ENCODE data around the gene CARTPT. TPM values are rescaled to one million over a fixed set of nuclear protein-coding genes. Genes with fewer than 3 reads are reported as not detected.

The CARTPT gene
- total RNA-seq, 1 donor from 2014 or later = not detected

DNA sequence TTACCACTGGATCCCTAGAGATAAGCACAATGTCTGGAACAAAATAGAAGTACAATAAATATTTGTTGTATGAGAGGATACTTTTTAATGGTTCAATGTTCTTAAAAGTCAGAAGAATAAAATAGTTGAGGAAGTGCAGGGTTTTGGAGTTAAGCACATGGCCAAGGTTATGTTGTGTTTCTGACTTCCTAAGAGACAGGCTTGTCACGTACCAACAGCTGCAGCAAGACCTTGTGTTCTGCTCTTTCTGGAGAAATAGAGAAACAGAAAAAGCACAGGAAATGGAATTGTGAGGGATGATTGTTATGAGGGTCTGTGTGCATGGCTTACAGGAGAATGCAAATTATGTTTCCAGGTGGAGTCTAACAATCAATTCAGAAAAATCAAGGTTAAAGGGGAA lies 12.9 kb downstream of the CARTPT start:
- intact Hi-C loops (cut with DNase I) = no loop called here
- no peak for DNase-seq (ENCODE audit: low spot score)

- intact Hi-C loops (cut with DNase I) = no loop called here
- no peak for DNase-seq (ENCODE audit: low spot score)
Measured at GRCh38 chr5:71734141-71734540, 15.1 kb downstream of the CARTPT start.

- DNase-seq (ENCODE audit: low spot score) = no peak
- intact Hi-C loops (cut with DNase I) = no loop called here
Measured at GRCh38 chr5:71737931-71738539, 19.0 kb downstream of the CARTPT start.

- no peak for DNase-seq (ENCODE audit: low spot score)
- intact Hi-C loops (cut with DNase I) = no loop called here
Measured at GRCh38 chr5:71738662-71739361, 19.7 kb downstream of the CARTPT start.

DNA sequence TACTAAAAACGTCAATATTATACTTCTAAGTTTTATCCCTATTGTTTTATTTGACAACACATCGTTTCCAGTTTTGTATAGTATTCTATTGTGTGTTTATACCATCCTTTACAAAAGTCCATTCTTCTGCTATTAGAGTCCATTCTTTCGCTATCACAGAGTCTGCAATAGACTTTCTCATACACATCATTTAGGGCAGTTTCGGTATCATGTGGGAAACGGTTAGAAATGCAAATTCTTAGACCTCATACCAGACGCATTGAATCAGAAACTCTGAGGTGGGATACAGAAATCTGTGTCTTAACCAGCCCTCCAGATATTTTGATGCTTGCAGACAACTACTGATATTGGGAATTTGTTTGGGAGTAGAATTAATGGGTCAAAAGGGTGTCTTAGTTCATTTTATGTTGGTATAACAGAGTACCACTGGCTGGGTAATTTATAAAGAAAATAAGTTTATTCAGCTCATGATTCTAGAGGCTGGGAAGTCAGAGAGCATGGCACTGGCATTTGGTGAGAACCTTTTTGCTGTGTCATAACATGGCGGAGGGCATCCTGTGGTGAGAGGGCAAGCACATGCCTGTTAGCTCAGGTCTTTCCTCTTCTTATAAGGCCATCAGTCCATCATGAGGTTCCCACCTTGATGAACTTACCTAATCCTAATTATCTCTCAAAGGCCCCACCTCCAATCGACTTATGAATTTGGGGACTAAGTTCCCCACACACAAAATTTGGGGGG lies 21.1 kb downstream of the CARTPT start:
- DNase-seq (ENCODE audit: low spot score) = no peak
- intact Hi-C loops (cut with DNase I) = no loop called here

DNA sequence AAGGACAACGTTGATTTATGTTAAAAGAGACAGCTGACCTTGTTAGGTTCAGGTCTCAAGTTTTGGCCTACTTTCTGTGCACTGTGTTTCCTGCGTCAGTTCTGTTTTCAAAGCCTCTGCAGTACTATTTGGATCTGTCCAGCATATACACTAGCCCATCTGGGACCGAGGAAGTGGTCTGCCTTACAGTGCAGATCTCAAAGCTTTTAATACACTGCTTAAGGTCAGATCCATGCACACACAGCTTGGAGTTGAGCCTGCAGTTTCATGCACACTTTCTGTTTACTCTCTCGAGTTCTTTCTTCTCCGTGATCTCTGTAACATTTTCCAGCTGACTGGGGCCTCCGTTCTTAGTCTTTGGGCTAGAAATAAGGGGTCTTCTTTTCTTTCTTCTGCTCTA lies 24.1 kb downstream of the CARTPT start:
- intact Hi-C loops (cut with DNase I) = no loop called here
- no peak for DNase-seq (ENCODE audit: low spot score)

DNA sequence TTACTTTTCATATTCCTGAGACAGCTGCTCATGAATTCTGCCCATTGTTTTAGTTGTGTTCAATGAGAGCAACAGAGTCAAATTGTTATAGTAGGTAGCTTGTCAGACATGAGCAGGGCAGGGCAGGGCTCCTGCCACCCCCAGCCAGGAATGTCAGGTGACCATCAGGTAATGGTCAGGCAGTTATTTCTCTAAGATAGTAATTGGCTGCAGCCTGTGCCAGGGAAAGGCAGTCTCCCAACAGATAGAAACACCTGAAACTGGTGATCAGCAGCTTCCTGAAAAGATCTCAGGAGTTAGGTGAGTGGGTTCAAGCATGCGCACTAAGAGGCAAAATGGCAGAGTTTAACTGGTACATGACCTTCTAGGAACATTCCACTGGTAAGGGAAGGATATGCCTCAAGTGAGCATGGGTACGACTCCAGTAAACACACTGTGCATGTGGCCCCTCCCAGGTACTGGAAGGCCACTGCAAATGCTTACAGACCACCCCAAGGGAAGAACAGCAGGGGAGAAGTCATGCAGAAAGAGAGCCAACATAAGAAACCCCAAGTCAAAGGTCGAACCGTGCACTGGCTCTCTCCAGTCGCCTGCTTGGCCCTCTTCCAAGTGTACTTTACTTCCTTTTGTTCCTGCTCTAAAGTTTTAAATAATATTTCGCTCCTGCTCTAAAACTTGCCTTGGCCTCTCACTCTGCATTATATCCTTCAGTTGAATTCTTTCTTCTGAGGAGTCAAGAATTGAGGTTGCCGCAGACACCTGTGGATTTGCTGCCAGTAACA lies 25.1 kb downstream of the CARTPT start:
- DNase-seq (ENCODE audit: low spot score) = no peak
- intact Hi-C loops (cut with DNase I) = no loop called here

GRCh38 chr5:71747182-71747581 lies 28.1 kb downstream of the CARTPT start:
- intact Hi-C loops (cut with DNase I) = no loop called here
- no peak for DNase-seq (ENCODE audit: low spot score)

GRCh38 chr5:71748360-71748759 lies 29.3 kb downstream of the CARTPT start:
- no peak for DNase-seq (ENCODE audit: low spot score)
- intact Hi-C loops (cut with DNase I) = no loop called here

GRCh38 chr5:71751422-71751821 lies 32.3 kb downstream of the CARTPT start:
- DNase-seq (ENCODE audit: low spot score) = no peak
- intact Hi-C loops (cut with DNase I) = no loop called here

- intact Hi-C loops (cut with DNase I) = no loop called here
- DNase-seq (ENCODE audit: low spot score) = no peak
Measured at GRCh38 chr5:71752441-71753190, 33.5 kb downstream of the CARTPT start.

DNA sequence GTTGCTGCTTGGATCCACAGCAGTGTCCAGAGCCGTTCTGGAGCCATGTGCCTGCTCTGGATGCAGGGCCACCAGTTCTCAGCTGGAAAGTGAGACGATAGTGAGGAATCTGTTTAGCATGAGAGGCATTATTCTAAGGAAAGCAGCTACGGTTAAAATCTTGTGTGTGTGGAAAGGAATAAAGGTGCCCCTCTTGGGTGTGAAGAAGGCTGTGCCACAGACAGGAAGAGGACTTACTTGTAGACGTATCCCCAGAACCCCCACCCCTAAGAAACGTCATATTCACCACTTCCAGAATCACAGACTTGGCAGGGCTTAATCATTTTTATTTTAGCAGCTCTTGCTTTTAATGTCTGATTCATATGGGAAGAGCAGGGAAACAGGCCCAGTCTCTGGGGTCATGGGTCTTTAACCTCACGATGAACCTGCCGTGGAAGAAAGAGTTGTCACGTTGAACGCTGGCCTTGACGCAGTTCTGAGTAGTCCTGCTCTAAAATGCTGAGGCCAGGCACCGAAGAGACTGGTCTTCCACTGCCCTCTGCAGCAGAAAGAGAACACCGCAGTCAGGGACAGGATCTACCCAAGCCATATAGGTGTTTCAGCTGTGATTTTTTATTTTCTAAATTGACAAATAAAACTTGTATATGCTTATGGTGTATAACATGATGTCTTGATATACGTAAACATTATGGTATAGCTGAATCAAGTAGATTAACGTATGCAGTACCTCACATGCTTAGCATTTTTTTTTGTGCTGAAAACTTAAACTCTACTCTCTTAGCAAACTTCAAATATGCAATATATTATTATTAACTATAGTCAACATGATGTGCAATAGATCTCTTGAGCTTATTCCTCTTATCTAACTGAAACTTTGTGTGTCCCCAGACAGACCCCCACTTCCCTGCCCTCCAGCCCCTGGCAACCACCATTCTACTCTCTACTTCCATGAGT lies 38.8 kb downstream of the CARTPT start:
- intact Hi-C loops (cut with DNase I) = loop anchor here (5.0 kb wide), 2 partner anchors 186 to 281 kb away; no protein-coding TSS in a partner anchor
- DNase-seq (ENCODE audit: low spot score) = no peak

DNA sequence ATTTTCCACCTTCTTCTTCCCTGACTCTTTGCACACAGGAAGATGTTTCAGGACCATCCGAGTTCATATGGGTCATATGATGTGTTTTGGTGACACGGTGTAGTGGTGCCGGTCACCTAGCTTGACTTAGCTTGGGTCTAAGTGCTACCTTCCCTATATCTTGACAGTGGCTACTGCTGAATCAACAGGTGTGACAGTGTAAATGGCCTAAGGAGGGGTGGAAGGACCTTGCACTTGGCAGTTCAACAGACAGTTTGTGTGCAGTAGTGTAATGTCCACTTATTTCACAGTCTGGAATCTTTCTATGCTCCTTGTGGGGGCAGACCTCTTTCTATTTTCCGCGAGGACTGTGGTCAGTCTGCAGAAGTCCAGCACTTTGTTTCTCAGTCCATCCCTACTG lies 43.8 kb downstream of the CARTPT start:
- intact Hi-C loops (cut with DNase I) = no loop called here
- no peak for DNase-seq (ENCODE audit: low spot score)

GRCh38 chr5:71767661-71768060 lies 48.6 kb downstream of the CARTPT start:
- intact Hi-C loops (cut with DNase I) = no loop called here
- no peak for DNase-seq (ENCODE audit: low spot score)

DNA sequence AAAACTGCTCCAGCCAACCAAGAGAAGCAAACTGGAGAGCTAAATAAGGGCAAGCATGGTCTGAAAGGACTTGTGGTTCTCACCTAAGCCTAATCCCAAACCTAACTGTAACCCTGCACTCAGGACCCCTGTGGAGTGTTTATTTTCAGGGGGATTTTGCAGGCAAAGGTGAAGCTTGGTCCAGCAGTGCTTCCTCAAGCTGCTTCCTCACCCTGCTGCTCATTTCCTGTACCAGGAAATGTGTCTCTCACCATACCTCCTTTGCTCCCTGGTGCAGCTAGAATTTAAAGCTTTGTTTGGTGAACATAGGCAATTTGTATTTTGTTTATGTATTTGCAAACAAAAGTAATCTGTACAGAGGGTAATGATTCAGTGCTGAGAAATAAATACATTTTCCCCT lies 50.2 kb downstream of the CARTPT start:
- DNase-seq (ENCODE audit: low spot score) = no peak

GRCh38 chr5:71770381-71770780 lies 51.3 kb downstream of the CARTPT start:
- DNase-seq (ENCODE audit: low spot score) = no peak
- intact Hi-C loops (cut with DNase I) = no loop called here

More for the DNA sequence above, 50.2 kb downstream of the CARTPT start:
- intact Hi-C loops (cut with DNase I) = no loop called here
